ENCODE data around the gene UGGT2. TPM values are rescaled to one million over a fixed set of nuclear protein-coding genes. Genes with fewer than 3 reads are reported as not detected.

Gene UGGT2
- total RNA-seq, 1 experiment from 2014 or later: 34.5 TPM

DNA sequence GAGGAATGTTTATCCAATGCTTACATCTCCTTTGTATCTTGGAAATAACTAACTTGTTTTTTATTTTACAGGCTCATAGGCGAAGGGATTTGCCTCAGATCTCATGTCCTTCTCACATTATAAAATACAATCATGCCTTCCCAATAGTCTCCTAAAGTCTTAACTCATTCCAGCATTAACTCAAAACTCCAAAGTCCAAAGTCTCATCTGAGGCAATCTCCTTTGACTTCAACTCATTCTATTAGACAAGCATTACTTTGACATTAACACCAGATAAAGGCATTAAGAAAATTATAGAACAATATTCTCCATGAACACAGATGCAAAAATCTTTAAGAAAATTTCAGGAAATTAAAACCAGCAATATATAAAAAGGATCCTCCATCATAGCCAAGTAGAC is 238.7 kb downstream of the UGGT2 start:
- Histone ChIP-seq H2BK5ac (ENCODE audit: insufficient read length, low read length) (no peak overlapping the region), H3K79me2 (ENCODE audit: insufficient read depth, low read length) (no peaks in the 10 kb centered on the region), H3K23me2 (ENCODE audit: insufficient read length, low read depth, low read length, poor library complexity, severe bottlenecking) (no peaks in the 10 kb centered on the region), H3K27me3 (ENCODE audit: insufficient read depth, low read length) (no peaks in the 10 kb centered on the region), H4K8ac (replicated peaks; ENCODE audit: insufficient read length, low read depth, low read length) (no peak overlapping the region), H3K23ac (ENCODE audit: insufficient read length, low read depth, low read length) (no peak overlapping the region), H3K9ac (ENCODE audit: extremely low read depth, insufficient read length, low read length) (no peak overlapping the region), H3K18ac (ENCODE audit: insufficient read length, low read depth, low read length) (no peak overlapping the region), H3K4me2 (ENCODE audit: insufficient read depth, insufficient read length, low read length) (no peak overlapping the region), H2BK20ac (ENCODE audit: low read depth, low read length, poor library complexity, severe bottlenecking) (no peak overlapping the region), H3T11ph (ENCODE audit: low read length) (no peak overlapping the region), H2AFZ (ENCODE audit: low read length) (no peak overlapping the region), H4K91ac (ENCODE audit: insufficient read length, low read depth, low read length) (no peak overlapping the region), H3K4me1 (ENCODE audit: insufficient read depth, low read length) (no peaks in the 10 kb centered on the region), H2BK120ac (ENCODE audit: low read depth, low read length, poor library complexity, severe bottlenecking) (no peak overlapping the region), H3K9me3 (ENCODE audit: control insufficient read depth, low read depth, low read length) (no peaks in the 10 kb centered on the region), H4K5ac (ENCODE audit: insufficient read length, low read depth, low read length) (no peak overlapping the region), H2BK12ac (ENCODE audit: insufficient read length, low read depth, low read length) (no peak overlapping the region), H2BK15ac (ENCODE audit: low read depth, low read length) (no peak overlapping the region), H2AK5ac (ENCODE audit: insufficient read length, low read length) (no peak overlapping the region), H4K20me1 (ENCODE audit: control insufficient read depth, insufficient read depth, insufficient read length) (no peaks in the 10 kb centered on the region), H3K14ac (ENCODE audit: insufficient read depth, low read length) (no peak overlapping the region), H3K79me1 (ENCODE audit: insufficient read depth, low read depth, low read length, poor library complexity, severe bottlenecking) (no peaks in the 10 kb centered on the region), H3K4ac (ENCODE audit: low read depth, low read length) (no peak overlapping the region), H3K27ac (ENCODE audit: insufficient read length, low read depth, low read length) (no peak overlapping the region), H3K56ac (ENCODE audit: insufficient read length, low read depth, low read length) (no peak overlapping the region)
- no peak for DNase-seq
- Mint-ChIP-seq H3K27ac (no peak overlapping the region), H3K27me3 (ENCODE audit: low read depth) (no peaks in the 10 kb centered on the region), H3K4me3 (no peak overlapping the region), H3K9me3 (peaks cover 10 to 19% of the 10 kb centered on the region in 2 experiments), H3K36me3 (ENCODE audit: insufficient read depth in 1 of 3, low read depth in 3 of 3) (peaks cover 15 to 27% (median 25%) of the 10 kb centered on the region in 3 experiments), H3K4me1 (peaks cover 0 to 3% of the 10 kb centered on the region in 2 experiments; a peak in 1 of 4 replicates)
- WGBS (ENCODE audit: extremely low coverage, insufficient read length, low lambda C conversion rate): no CpG with 5 or more reads among the region's 1 CpG
- TF ChIP-seq, protein P1, sequence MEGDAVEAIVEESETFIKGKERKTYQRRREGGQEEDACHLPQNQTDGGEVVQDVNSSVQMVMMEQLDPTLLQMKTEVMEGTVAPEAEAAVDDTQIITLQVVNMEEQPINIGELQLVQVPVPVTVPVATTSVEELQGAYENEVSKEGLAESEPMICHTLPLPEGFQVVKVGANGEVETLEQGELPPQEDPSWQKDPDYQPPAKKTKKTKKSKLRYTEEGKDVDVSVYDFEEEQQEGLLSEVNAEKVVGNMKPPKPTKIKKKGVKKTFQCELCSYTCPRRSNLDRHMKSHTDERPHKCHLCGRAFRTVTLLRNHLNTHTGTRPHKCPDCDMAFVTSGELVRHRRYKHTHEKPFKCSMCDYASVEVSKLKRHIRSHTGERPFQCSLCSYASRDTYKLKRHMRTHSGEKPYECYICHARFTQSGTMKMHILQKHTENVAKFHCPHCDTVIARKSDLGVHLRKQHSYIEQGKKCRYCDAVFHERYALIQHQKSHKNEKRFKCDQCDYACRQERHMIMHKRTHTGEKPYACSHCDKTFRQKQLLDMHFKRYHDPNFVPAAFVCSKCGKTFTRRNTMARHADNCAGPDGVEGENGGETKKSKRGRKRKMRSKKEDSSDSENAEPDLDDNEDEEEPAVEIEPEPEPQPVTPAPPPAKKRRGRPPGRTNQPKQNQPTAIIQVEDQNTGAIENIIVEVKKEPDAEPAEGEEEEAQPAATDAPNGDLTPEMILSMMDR (conservative IDR thresholded peaks at IDR 0.05): no peak
